Fibroblast of lung (primary cell): ENCODE measurements around the gene DDX25. TPM values are rescaled to one million over a fixed set of nuclear protein-coding genes. Genes with fewer than 3 reads are reported as not detected.
A peak's percentile ranks its signal among the peaks of the same experiment; 100 is the strongest.

Experiments
- DNase-seq, 2 donors: peaks; one replicate each; pipeline versions ENCODE4 v3.0.0 to v3.0.0-alpha.2; 2010; ENCODE audit warnings: low read depth in 2 of 2
- H2AFZ ChIP-seq: 2 replicates; pipeline ENCODE4 v1.5.1; 2012; ENCODE audit warnings: low read length, control low read depth, inconsistent platforms
- H3K27ac ChIP-seq: 2 replicates; pipeline ENCODE4 v1.5.1; 2011; ENCODE audit warnings: low read length, control low read depth; ENCODE audit not compliant: insufficient read depth
- H3K27me3 ChIP-seq: 2 replicates; pipeline ENCODE4 v1.5.1; 2011; ENCODE audit warnings: mild to moderate bottlenecking, low read length; ENCODE audit not compliant: control insufficient read depth, insufficient read depth
- H3K36me3 ChIP-seq: 2 replicates; pipeline ENCODE4 v1.5.1; 2011; ENCODE audit warnings: low read length; ENCODE audit not compliant: control insufficient read depth, insufficient read depth
- H3K4me1 ChIP-seq: 2 replicates; pipeline ENCODE4 v1.5.1; 2011; ENCODE audit warnings: low read length; ENCODE audit not compliant: control insufficient read depth, insufficient read depth; ENCODE audit errors: extremely low read depth
- H3K4me2 ChIP-seq: 2 replicates; pipeline ENCODE4 v1.5.1; 2011; ENCODE audit warnings: low read length, control low read depth; ENCODE audit not compliant: insufficient read depth; ENCODE audit errors: extremely low read depth
- H3K4me3 ChIP-seq, 4 experiments: fragments of 200-600 bp in 1 of 4; sonication (generic) in 1 of 4; replicated peaks in 1 of 4; 2 replicates each; pipeline ENCODE4 v1.5.1; 2011 to 2016; ENCODE audit warnings: low read length in 4 of 4, low read depth in 3 of 4, mild to moderate bottlenecking in 3 of 4, control low read depth in 2 of 4, inconsistent platforms in 1 of 4, mixed read lengths in 1 of 4; ENCODE audit not compliant: insufficient read depth in 1 of 4; ENCODE audit errors: control extremely low read depth in 1 of 4
- H3K79me2 ChIP-seq: 2 replicates; pipeline ENCODE4 v1.5.1; 2012; ENCODE audit warnings: mild to moderate bottlenecking, low read length, inconsistent platforms; ENCODE audit not compliant: control insufficient read depth, insufficient read depth
- H3K9ac ChIP-seq: 2 replicates; pipeline ENCODE4 v1.5.1; 2011; ENCODE audit warnings: mild to moderate bottlenecking, low read length, control low read depth; ENCODE audit not compliant: insufficient read depth
- H3K9me3 ChIP-seq: 2 replicates; pipeline ENCODE4 v1.5.1; 2012; ENCODE audit warnings: low read depth, low read length; ENCODE audit not compliant: control insufficient read depth, insufficient read depth
- H4K20me1 ChIP-seq: 2 replicates; pipeline ENCODE4 v1.5.1; 2011; ENCODE audit warnings: low read length; ENCODE audit not compliant: control insufficient read depth, insufficient read depth; ENCODE audit errors: extremely low read depth
- EZH2 ChIP-seq: IDR thresholded peaks from 2 replicates; pipeline ENCODE4 v1.5.1; 2012; ENCODE audit warnings: low read length, control low read depth, mild to moderate bottlenecking; ENCODE audit errors: missing control alignments
- polyA plus RNA-seq, 2 donors: library from polyadenylated mRNA; depleted of rRNA in 1 of 2; stranded (reverse) in 1 of 2; unstranded in 1 of 2; fragments of >200 nt; gene quantifications; 2 replicates each; pipeline ENCODE4 v1.2.1, GENCODE V29; 2011 to 2012; ENCODE audit warnings: missing spikeins in 1 of 2
- total RNA-seq: library from RNA; depleted of rRNA; stranded (reverse); fragments of >200 nt; gene quantifications from 2 replicates; pipeline ENCODE4 v1.2.1, GENCODE V29; 2014
- TF ChIP-seq, protein P1 (sequence below), 2 donors: IDR thresholded peaks in 1 of 2; conservative IDR thresholded peaks in 1 of 2; 1 replicate in 1 of 2; 2 replicates in 1 of 2; pipeline ENCODE4 v1.5.1; 2011 to 2012; ENCODE audit warnings: low read length in 2 of 2, control low read depth in 1 of 2, inconsistent platforms in 1 of 2, low read depth in 1 of 2, mild to moderate bottlenecking in 1 of 2

DDX25 gene
- total and polyA plus RNA-seq, 2 donors (not counting 1 experiment from before 2014, with no cell fraction given) = not detected

DNA sequence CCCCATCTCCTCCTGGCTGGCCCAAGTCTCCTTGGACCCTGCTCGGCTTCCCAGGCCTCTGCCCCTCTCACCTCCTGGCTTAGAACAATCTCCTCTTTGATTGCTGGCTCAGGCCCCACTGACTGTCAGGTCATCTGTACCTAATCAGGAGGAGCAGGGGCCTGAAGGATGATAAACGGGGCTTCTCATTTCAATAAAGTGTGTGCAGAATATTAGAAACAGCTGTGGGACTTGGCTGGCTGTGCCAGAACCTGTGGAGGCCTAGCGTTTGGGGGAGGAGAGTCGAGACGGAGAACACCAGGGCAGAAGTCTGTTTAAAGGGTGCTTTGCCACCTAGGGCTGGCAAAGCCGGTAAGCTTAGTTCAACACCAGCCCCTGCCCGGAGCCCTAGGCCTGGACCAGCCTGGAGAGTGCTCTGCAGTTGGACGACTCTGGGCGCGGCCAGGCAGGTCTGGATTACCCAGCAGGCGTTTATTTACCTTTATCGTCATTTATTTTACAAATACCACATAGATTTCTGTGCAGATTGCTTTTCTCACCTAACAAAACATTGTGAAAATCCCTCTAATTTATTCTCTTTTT lies 31.4 kb downstream of the DDX25 start:
- peak in 1 of 2 donors; percentile 11 for DNase-seq
- no peak overlapping the region for H3K4me3 ChIP-seq

DNA sequence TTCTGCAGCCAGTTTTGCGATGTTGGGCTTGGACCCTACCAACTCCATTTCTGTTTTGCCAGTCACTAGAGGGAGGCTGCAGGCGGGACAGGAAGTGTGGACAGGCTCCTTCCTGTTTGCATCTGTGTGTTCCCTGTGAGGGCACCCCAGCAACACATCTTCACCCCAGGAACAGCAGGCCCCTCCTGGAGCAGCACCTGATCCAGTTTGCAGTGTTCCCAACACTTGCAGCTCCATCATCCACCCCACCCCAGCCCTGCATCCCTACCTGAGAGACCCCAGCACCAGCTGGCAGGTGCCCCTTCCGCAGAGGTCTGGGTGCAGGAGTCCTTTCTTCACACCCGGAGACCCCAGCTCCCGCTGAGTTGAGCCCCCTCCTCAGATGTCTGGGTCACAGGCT lies 34.1 kb downstream of the DDX25 start:
- Histone ChIP-seq H3K27me3 (no peaks in the 10 kb centered on the region), H4K20me1 (no peaks in the 10 kb centered on the region), H3K79me2 (no peaks in the 10 kb centered on the region), H3K36me3 (no peaks in the 10 kb centered on the region), H3K9ac (no peak overlapping the region), H3K27ac (no peak overlapping the region), H3K4me1 (no peaks in the 10 kb centered on the region), H3K4me2 (no peak overlapping the region), H2AFZ (no peak overlapping the region), H3K9me3 (no peaks in the 10 kb centered on the region), H3K4me3 (no peak overlapping the region)
- no peak for TF ChIP-seq EZH2
- TF ChIP-seq, protein P1, sequence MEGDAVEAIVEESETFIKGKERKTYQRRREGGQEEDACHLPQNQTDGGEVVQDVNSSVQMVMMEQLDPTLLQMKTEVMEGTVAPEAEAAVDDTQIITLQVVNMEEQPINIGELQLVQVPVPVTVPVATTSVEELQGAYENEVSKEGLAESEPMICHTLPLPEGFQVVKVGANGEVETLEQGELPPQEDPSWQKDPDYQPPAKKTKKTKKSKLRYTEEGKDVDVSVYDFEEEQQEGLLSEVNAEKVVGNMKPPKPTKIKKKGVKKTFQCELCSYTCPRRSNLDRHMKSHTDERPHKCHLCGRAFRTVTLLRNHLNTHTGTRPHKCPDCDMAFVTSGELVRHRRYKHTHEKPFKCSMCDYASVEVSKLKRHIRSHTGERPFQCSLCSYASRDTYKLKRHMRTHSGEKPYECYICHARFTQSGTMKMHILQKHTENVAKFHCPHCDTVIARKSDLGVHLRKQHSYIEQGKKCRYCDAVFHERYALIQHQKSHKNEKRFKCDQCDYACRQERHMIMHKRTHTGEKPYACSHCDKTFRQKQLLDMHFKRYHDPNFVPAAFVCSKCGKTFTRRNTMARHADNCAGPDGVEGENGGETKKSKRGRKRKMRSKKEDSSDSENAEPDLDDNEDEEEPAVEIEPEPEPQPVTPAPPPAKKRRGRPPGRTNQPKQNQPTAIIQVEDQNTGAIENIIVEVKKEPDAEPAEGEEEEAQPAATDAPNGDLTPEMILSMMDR (conservative IDR thresholded peaks at IDR 0.05 in 1 of 2, IDR thresholded peaks at IDR 0.05 in 1 of 2; ENCODE audit: low read depth in 1 of 2, low read length in 2 of 2) = no peak
- no peak for DNase-seq

More for the DNA sequence above, 31.4 kb downstream of the DDX25 start:
- H3K36me3 ChIP-seq = no peaks in the 10 kb centered on the region
- H2AFZ ChIP-seq = no peak overlapping the region
- no peaks in the 10 kb centered on the region for H4K20me1 ChIP-seq
- H3K4me1 ChIP-seq = no peaks in the 10 kb centered on the region
- peaks cover 5% of the 10 kb centered on the region for H3K27me3 ChIP-seq
- H3K27ac ChIP-seq = no peak overlapping the region
- no peaks in the 10 kb centered on the region for H3K79me2 ChIP-seq
- H3K4me2 ChIP-seq = no peak overlapping the region
- H3K9ac ChIP-seq = no peak overlapping the region
- H3K9me3 ChIP-seq = no peaks in the 10 kb centered on the region
- TF ChIP-seq, protein P1 (conservative IDR thresholded peaks at IDR 0.05 in 1 of 2, IDR thresholded peaks at IDR 0.05 in 1 of 2; ENCODE audit: low read depth in 1 of 2, low read length in 2 of 2) = no peak
- TF ChIP-seq EZH2 = no peak

DNA sequence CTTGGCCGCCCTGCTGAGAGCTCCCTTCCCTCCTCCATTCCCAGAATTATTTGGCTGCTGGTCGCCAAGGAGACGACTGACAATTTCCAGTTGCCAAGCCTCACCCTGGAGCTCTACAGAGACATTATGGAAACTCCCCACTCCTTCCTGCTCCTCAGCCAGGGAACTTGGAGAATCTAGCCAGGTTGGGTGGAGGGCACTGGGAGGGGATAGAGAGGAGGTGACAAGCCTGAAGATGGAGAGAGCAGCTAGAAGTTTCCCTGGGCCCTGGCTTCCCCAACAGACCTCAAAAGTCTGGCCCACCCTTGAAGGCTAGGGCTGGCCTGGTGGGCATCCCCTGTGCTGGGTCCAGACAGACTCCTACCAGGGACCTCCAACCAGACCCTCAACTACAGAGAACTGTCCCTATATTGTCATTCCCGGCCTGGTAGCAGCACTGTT lies 34.8 kb downstream of the DDX25 start:
- no peaks in the 10 kb centered on the region for H3K36me3 ChIP-seq
- no peak overlapping the region for H3K27ac ChIP-seq
- H3K9ac ChIP-seq = no peak overlapping the region
- no peaks in the 10 kb centered on the region for H3K9me3 ChIP-seq
- H3K4me1 ChIP-seq = no peaks in the 10 kb centered on the region
- no peak for DNase-seq
- no peak overlapping the region for H3K4me3 ChIP-seq
- H3K4me2 ChIP-seq = no peak overlapping the region
- no peaks in the 10 kb centered on the region for H3K27me3 ChIP-seq
- no peaks in the 10 kb centered on the region for H3K79me2 ChIP-seq
- TF ChIP-seq, protein P1 (conservative IDR thresholded peaks at IDR 0.05 in 1 of 2, IDR thresholded peaks at IDR 0.05 in 1 of 2; ENCODE audit: low read depth in 1 of 2, low read length in 2 of 2) = no peak
- no peak for TF ChIP-seq EZH2
- no peaks in the 10 kb centered on the region for H4K20me1 ChIP-seq
- no peak overlapping the region for H2AFZ ChIP-seq
